ENCODE measurements around the gene RSRP1.
"Not testable (repeated sequence)": the region's sequence is repeated elsewhere in the genome, so short reads cannot be mapped to it uniquely, and the experiment has no call there.

Gene RSRP1

GRCh38 chr1:25259813-25260212 lies 12.6 kb upstream of the RSRP1 start:
- not testable (repeated sequence) for DNase-seq (ENCODE audit: insufficient read length, low spot score); FAIRE-seq

DNA sequence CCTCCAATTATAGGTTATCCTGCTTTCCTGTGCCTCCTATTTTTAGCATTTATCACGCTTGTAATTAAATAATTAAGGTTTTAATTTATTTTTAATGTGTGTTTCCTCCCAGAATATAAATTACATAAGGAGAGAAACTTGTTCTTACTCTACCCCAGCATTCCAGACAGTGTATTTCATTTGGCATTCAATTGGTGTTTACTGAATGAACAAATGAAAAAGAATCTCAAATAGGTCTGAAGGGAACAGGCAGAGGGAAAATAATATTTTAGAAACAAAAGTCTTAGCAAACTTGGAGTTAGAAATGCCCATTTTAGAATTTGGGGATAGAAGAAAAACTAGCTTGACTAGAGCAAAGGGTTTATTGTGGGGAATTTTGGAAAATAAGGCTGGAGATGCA lies 9.9 kb upstream of the RSRP1 start:
- FAIRE-seq (no peak), DNase-seq (ENCODE audit: insufficient read length, low spot score) (no peak)

- DNase-seq (ENCODE audit: insufficient read length, low spot score) (no peak), FAIRE-seq (no peak)
These were observed 9.3 kb upstream of the RSRP1 start for GRCh38 chr1:25256578-25256965.

DNA sequence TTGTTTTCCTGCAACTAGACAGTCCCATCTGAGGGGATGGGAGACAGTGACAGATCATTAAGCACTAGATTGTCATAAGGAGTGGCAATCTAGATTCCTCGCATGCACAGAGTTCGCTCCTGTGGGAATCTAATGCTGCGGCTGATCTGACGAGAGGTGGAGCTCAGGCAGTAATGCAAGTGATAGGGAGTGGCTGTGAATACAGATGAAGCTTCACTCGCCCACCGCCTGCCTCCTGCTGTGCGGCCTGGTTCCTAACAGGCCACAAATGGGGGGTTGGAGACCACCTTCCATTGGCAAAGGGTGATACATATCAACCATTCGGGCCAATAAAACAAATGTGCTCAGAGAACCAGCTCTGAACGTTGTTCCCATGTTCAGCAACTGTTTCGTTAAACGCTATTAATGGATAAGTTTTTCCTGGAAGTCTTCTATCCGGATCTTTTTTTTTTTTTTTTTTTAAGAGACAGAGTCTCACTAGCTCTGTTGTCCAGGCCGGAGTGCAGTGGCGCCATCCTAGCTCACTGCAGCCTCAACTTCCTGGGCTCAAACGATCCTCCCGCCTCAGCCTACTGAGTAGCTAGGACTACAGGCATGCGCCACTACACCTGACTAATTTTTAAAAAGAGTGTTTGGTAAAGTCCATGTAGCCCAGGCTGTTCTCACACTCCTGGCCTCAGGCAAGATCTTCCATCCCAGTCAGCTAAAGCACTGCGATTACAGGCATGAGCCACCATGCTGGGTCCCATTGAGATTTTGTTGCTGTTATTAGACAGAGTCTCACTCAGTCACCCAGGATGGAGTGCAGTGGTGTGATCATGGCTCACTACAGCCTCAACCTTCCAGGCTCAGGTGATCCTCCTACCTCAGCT lies 8.7 kb upstream of the RSRP1 start:
- FAIRE-seq (no peak), DNase-seq (ENCODE audit: insufficient read length, low spot score) (no peak)

DNA sequence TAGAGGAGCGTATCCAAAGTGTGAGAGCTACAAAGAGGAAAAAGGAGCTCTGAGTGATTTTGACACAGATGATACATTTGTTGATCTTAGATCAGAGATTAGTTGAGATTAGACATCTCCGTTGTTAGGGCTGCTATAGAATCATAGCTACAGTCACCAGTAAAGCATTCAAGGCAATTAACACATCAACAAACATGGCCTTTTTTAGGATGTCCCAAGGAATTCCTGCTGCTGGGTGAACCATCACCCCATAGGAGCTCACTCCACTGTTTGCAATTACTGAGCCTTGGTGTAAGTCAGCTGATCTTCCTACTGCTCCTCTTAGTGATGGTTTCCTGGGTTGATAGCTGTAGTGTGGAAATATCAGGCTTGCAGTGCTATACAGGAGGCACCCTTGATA lies 6.7 kb upstream of the RSRP1 start:
- FAIRE-seq (no peak), DNase-seq (ENCODE audit: insufficient read length, low spot score) (no peak)

DNA sequence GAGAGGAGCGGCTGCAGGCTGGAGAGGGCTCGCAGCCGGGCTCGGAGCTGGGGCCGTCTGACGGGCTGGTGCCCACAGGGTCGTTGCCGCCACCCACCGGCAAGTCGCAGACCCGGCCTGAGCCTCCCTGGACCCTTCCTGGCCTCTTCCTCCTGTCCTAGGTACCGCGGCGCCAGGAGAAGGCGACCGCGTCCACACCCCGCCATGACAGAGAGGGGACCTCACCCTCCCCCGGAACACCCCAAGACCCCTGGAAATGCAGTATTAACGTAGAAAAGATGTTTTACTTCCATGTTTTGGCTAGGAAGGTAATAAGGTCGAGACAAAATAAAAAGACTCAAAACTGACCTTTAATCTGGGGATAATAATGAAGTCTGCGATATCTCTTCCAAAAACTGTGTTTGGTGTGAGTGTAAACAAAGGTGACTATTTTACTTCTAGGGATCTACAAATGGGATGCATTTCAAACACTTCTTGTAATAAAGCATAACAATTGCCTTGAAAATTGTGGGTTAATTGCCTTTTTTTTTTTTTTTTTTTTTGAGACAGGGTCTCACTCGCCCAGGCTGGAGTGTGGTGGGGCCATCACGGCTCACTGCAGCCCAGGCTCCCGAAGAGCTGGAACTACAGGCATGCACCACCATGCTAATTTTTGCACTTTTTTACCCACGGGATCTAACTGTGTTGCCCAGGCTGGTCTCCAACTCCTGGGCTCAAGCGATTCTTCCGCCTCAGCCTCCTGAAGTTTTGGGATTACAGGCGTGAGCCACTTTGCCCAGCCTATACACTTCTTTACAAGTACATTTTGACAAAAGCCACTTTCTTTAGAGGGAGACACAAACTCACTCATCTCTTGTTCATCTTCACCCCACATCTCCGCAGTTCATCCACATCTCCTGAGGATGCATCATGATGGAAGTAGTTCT lies 838 bp upstream of the RSRP1 start:
- no peak for FAIRE-seq
- no peak for DNase-seq (ENCODE audit: insufficient read length, low spot score)

- FAIRE-seq (no peak), DNase-seq (ENCODE audit: insufficient read length, low spot score) (no peak)
These were observed 642 bp downstream of the RSRP1 start for GRCh38 chr1:25246600-25247023.

GRCh38 chr1:25245809-25246599 lies 1.2 kb downstream of the RSRP1 start:
- FAIRE-seq = no peak
- DNase-seq (ENCODE audit: insufficient read length, low spot score) = no peak

DNA sequence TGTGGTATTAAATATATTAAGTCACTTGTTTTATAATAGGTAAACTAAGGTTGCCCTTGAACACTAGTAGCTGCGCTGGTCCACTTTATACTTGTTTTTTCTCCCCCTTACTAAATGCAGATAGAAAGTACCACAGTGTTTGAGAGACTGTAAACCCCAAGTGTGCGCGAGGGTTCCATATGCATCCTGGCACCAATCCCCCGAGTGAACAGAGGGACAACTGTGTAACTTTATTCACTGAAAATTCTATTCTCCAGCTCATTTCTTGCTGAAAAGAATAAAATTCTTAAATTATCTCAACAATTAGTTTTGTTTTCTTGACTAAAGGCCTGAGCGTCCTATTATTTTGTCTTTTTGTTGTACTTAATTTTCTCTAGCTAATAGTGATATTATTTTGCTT lies 1.9 kb downstream of the RSRP1 start:
- DNase-seq (ENCODE audit: insufficient read length, low spot score) = no peak
- no peak for FAIRE-seq

GRCh38 chr1:25243907-25244306 lies 3.3 kb downstream of the RSRP1 start:
- DNase-seq (ENCODE audit: insufficient read length, low spot score) = no peak
- FAIRE-seq = no peak

DNA sequence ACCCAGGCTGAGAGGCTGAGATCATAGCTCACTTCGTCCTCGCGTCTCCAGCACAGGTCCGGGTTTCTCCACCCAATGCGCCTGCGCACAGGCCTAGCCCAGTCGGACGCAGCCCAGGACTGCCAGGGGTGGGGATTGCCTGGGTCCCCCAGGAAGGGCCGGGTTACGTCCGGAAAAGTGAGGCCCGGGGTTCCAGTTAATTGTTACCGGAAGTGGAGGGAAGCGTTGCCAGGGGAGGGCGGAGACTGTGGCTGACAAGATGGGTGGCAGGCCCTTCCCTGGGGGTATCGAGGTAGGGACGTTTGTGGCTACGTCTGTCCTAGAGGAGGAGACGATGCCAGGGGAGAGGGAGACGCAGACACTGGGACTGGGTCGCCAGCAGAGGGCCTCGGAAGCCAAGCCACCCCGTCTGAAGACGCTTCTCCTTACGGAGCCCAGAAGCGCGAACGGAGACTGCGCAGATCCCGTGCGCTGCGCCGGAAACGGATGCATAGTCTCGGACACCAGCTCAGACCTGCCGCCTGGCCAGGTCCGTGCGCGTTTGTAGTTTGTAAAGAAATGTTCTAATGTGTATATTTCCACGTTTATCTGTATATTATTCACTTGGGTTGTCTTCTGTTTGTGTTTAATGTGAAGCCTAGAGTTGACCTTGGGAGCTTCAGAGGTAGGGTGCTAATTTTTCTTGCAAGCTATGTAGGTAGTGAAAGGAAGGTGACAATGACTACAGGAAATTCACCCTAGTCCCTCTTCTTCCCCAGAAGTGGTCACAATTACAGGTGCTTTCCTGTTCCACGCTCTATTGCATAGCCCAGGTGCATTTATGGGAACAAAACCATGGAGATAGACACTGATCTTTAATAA lies 7.3 kb downstream of the RSRP1 start:
- FAIRE-seq (no peak), DNase-seq (ENCODE audit: insufficient read length, low spot score) (peak; percentile 60)

DNA sequence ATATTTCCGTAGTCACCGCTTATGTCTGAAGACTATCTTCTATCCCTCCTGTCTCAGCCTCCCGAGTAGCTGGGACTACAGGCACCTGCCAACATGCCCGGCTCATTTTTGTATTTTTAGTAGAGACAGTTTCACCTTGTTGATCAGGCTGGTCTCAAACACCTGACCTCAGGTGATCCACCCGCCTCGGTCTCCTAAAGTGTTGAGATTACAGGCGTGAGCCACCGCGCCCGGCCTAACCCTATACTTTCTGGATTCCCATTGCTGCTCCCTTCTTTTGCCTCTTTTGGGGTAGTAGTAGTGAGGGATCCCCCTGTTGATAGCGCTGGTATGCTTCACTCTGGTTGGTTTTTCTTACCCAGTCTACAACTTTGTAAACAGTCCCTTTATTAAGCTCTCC lies 9.2 kb downstream of the RSRP1 start:
- FAIRE-seq = no peak

GRCh38 chr1:25236261-25236660 lies 11.0 kb downstream of the RSRP1 start:
- FAIRE-seq; DNase-seq (ENCODE audit: insufficient read length, low spot score): not testable (repeated sequence)

More for the DNA sequence above, 9.2 kb downstream of the RSRP1 start:
- no peak for DNase-seq (ENCODE audit: insufficient read length, low spot score)

DNA sequence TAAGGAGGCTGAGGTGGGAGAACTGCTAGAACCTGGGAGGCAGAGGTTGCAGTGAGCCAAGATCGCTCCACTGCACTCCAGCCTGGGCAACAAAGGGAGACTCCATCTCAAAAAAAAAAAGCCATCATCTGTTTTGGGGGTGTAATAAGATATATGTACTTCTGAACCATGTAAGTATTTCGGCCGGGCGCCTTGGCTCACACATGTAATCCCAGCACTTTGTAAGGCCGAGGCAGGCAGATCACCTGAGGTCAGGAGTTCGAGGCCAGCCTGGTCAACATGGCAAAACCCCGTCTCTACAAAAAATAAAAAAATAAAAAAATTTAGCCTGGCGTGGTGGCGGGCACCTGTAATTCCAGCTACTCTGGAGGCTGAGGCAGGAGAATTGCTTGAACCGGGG lies 11.8 kb downstream of the RSRP1 start:
- not testable (repeated sequence) for FAIRE-seq; DNase-seq (ENCODE audit: insufficient read length, low spot score)

GRCh38 chr1:25232866-25233784 lies 14.1 kb downstream of the RSRP1 start:
- DNase-seq (ENCODE audit: insufficient read length, low spot score) (peak; percentile 67), FAIRE-seq (no peak)

- FAIRE-seq = peak; percentile 68
- peak; percentile 92 for DNase-seq (ENCODE audit: insufficient read length, low spot score)
These were observed 15.0 kb downstream of the RSRP1 start, which contains the start of gene SYF2 for GRCh38 chr1:25232027-25232865. Gene SYF2 (minus strand): TSS chr1:25232502. CDS start chr1:25232467, 35 bp downstream.

- DNase-seq (ENCODE audit: insufficient read length, low spot score) (no peak), FAIRE-seq (no peak)
These were observed 23.8 kb downstream of the RSRP1 start for GRCh38 chr1:25223471-25223870.

GRCh38 chr1:25222606-25223005 lies 24.6 kb downstream of the RSRP1 start:
- FAIRE-seq = no peak
- no peak for DNase-seq (ENCODE audit: insufficient read length, low spot score)

Measured in HTR-8/SVneo (cell line).